PC-9 (cell line): ENCODE measurements around the gene XIRP2.

Source experiments
- EZH2 ChIP-seq: fragments of 200-600 bp; sonication (generic); IDR thresholded peaks from 2 replicates; pipeline ENCODE4 v1.8.0; 2017; ENCODE audit warnings: antibody characterized with exemption, low read depth
- TF ChIP-seq, protein P1 (sequence below): fragments of 200-600 bp; sonication (generic); conservative IDR thresholded peaks from 2 replicates; pipeline ENCODE4 v1.6.1; 2017; ENCODE audit warnings: mixed run types, antibody characterized with exemption, mild to moderate bottlenecking, moderate library complexity

DNA sequence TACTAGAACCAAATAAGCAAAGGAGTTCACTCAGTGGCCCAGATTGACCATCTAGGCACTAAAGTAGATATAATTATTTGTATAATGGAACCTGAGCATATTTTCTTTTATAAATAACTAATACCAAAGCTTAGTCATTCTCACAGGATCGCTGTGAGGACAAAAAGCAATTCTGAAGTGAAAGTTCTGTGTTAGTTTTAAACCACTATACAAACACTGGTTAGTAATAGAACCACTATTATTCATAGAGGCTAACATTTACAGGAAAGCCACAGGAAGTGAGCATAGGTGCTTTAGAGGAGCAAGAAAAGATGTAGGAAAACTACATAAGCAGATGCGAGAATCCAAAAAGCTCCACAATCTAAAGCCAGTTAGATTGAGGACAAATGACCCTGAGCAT, 364.7 kb downstream of the XIRP2 start:
- no peak for TF ChIP-seq EZH2
- TF ChIP-seq, protein P1, sequence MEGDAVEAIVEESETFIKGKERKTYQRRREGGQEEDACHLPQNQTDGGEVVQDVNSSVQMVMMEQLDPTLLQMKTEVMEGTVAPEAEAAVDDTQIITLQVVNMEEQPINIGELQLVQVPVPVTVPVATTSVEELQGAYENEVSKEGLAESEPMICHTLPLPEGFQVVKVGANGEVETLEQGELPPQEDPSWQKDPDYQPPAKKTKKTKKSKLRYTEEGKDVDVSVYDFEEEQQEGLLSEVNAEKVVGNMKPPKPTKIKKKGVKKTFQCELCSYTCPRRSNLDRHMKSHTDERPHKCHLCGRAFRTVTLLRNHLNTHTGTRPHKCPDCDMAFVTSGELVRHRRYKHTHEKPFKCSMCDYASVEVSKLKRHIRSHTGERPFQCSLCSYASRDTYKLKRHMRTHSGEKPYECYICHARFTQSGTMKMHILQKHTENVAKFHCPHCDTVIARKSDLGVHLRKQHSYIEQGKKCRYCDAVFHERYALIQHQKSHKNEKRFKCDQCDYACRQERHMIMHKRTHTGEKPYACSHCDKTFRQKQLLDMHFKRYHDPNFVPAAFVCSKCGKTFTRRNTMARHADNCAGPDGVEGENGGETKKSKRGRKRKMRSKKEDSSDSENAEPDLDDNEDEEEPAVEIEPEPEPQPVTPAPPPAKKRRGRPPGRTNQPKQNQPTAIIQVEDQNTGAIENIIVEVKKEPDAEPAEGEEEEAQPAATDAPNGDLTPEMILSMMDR = no peak
